Spleen (tissue), 11 donors: ENCODE results near the gene VIPR1. TPM values are rescaled to one million over a fixed set of nuclear protein-coding genes. Genes with fewer than 3 reads are reported as not detected.
A peak's percentile ranks its signal among the peaks of the same experiment; 100 is the strongest.

Source experiments
- DNase-seq: peaks from one replicate; pipeline ENCODE4 v3.0.0-alpha.2; 2020
- H3K27ac ChIP-seq, 8 donors: fragments of 200-600 bp; sonication (generic) in 7 of 8; 1 replicate in 4 of 8; 2 replicates in 4 of 8; pipeline versions ENCODE4 v1.5.0 to v1.8.0; 2016 to 2021; ENCODE audit warnings: inconsistent platforms in 4 of 8, mild to moderate bottlenecking in 4 of 8, moderate library complexity in 1 of 8
- H3K27me3 ChIP-seq, 7 donors: fragments of 200-600 bp; sonication (generic) in 6 of 7; replicated peaks in 1 of 7; 1 replicate in 4 of 7; 2 replicates in 3 of 7; pipeline versions ENCODE4 v1.5.0 to v1.8.0; 2016 to 2021; ENCODE audit warnings: inconsistent platforms in 3 of 7, mild to moderate bottlenecking in 1 of 7
- H3K36me3 ChIP-seq, 6 donors: fragments of 200-600 bp; sonication (generic) in 5 of 6; 1 replicate in 4 of 6; 2 replicates in 2 of 6; pipeline versions ENCODE4 v1.5.0 to v1.8.0; 2016 to 2021; ENCODE audit warnings: inconsistent platforms in 2 of 6
- H3K4me1 ChIP-seq, 6 donors: fragments of 200-600 bp; sonication (generic) in 5 of 6; 1 replicate in 3 of 6; 2 replicates in 3 of 6; pipeline versions ENCODE4 v1.5.0 to v1.8.0; 2016 to 2021; ENCODE audit warnings: inconsistent platforms in 3 of 6
- H3K4me3 ChIP-seq, 8 donors: fragments of 200-600 bp; sonication (generic) in 7 of 8; 1 replicate in 4 of 8; 2 replicates in 4 of 8; pipeline versions ENCODE4 v1.5.0 to v1.8.0; 2016 to 2021; ENCODE audit warnings: inconsistent platforms in 4 of 8, mild to moderate bottlenecking in 4 of 8, moderate library complexity in 2 of 8
- H3K9me3 ChIP-seq, 8 donors: fragments of 200-600 bp; sonication (generic) in 7 of 8; 1 replicate in 4 of 8; 2 replicates in 4 of 8; pipeline versions ENCODE4 v1.5.0 to v1.8.0; 2016 to 2021; ENCODE audit warnings: inconsistent platforms in 4 of 8
- POLR2A ChIP-seq, 3 donors: fragments of 450-650 bp; IDR thresholded peaks; one replicate each; pipeline ENCODE4 v1.5.1; 2017; ENCODE audit warnings: antibody characterized with exemption in 3 of 3, mild to moderate bottlenecking in 1 of 3
- POLR2AphosphoS5 ChIP-seq, 3 donors: sonication (generic); formaldehyde crosslinking; IDR thresholded peaks; one replicate each; pipeline ENCODE4 v1.5.1; 2017; ENCODE audit warnings: antibody characterized with exemption in 3 of 3
- WGBS, 5 donors: extraction: QIAGEN DNeasy Blood & Tissue Kit in 3 of 5; methylation state at CpG; one replicate each; pipeline versions ENCODE4 v1.1.5 to v1.1.7; 2013 to 2018; 5-methylcytosine and 5-hydroxymethylcytosine counted together
- intact Hi-C: fragments of 100-400 bp; cut with DNase I; formaldehyde crosslinking; loops from one replicate; pipeline ENCODE4 v1.15.0; 2023; ENCODE audit warnings: low total_unique reads
- polyA plus RNA-seq, 3 donors: library from polyadenylated mRNA; stranded (reverse); fragments of 200-250 nt; gene quantifications; one replicate each; pipeline ENCODE4 v1.2.1, GENCODE V29; 2013
- small RNA-seq, 4 donors: library from RNA; depleted of rRNA; stranded (forward); fragments of <200 nt; gene quantifications; one replicate each; pipeline ENCODE3, GENCODE V24; 2016
- total RNA-seq, 7 donors: library from RNA; depleted of rRNA in 3 of 7; stranded (reverse); fragments of >200 nt in 3 of 7; fragmentation: NEBNext Ultra II Directional in 4 of 7; extraction: Animal tissue kit (Norgen Biotek cat#: 25700) in 4 of 7; gene quantifications; one replicate each; pipeline versions ENCODE4 v1.1.0 to v1.2.1, GENCODE V29; 2016 to 2021
- TF ChIP-seq, protein P1 (sequence below), 11 experiments: fragments of 200-600 bp in 7 of 11; fragments of 450-650 bp in 4 of 11; sonication (generic) in 4 of 11; IDR thresholded peaks in 8 of 11; conservative IDR thresholded peaks in 3 of 11; 1 replicate in 7 of 11; 2 replicates in 4 of 11; pipeline versions ENCODE4 v1.4.0 to v1.8.0; 2016 to 2021; ENCODE audit warnings: antibody characterized with exemption in 11 of 11, inconsistent platforms in 4 of 11, mild to moderate bottlenecking in 1 of 11
- donor health status: healthy with polysubstance abuse.
- donor health status: DM: no; HTN: no; CAD: no; lungs with moderate emphysema.
- donor health status: DM: no; HTN: no; CAD: no.
- donor health status: Bipolar disorder and iron deficiency.
- donor health status: healthy.
- donor health status: DM: no; HTN: no; CAD: no.
- donor health status: DM: yes; HTN: yes; CAD: no.

The VIPR1 gene
- total and polyA plus RNA-seq, 10 donors: 2.0 to 16.3 (median 10.3) TPM

- Histone ChIP-seq H3K9me3 (no peaks in the 10 kb centered on the region), H3K27ac (peak overlapping the region; percentile 71 to 94 (median 89)), H3K36me3 (peaks cover 0 to 10% (median 0%) of the 10 kb centered on the region in 6 donors), H3K27me3 (no peaks in the 10 kb centered on the region), H3K4me1 (peaks cover 13 to 35% (median 28%) of the 10 kb centered on the region in 6 donors), H3K4me3 (peak overlapping the region; percentile 57 to 99 (median 85))
- no peak for DNase-seq
- WGBS, 5 donors: 0 to 2% (median 1%) methylated on average over 11 of the region's 11 CpGs
- intact Hi-C loops: no loop called here
- TF ChIP-seq, protein P1, sequence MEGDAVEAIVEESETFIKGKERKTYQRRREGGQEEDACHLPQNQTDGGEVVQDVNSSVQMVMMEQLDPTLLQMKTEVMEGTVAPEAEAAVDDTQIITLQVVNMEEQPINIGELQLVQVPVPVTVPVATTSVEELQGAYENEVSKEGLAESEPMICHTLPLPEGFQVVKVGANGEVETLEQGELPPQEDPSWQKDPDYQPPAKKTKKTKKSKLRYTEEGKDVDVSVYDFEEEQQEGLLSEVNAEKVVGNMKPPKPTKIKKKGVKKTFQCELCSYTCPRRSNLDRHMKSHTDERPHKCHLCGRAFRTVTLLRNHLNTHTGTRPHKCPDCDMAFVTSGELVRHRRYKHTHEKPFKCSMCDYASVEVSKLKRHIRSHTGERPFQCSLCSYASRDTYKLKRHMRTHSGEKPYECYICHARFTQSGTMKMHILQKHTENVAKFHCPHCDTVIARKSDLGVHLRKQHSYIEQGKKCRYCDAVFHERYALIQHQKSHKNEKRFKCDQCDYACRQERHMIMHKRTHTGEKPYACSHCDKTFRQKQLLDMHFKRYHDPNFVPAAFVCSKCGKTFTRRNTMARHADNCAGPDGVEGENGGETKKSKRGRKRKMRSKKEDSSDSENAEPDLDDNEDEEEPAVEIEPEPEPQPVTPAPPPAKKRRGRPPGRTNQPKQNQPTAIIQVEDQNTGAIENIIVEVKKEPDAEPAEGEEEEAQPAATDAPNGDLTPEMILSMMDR (IDR thresholded peaks at IDR 0.05 in 8 of 11, conservative IDR thresholded peaks at IDR 0.05 in 3 of 11): no peak
- TF ChIP-seq POLR2AphosphoS5 (IDR thresholded peaks at IDR 0.05) (no peak), POLR2A (IDR thresholded peaks at IDR 0.05) (no peak)
These were observed 78.9 kb downstream of the VIPR1 start for GRCh38 chr3:42581400-42581708.

DNA sequence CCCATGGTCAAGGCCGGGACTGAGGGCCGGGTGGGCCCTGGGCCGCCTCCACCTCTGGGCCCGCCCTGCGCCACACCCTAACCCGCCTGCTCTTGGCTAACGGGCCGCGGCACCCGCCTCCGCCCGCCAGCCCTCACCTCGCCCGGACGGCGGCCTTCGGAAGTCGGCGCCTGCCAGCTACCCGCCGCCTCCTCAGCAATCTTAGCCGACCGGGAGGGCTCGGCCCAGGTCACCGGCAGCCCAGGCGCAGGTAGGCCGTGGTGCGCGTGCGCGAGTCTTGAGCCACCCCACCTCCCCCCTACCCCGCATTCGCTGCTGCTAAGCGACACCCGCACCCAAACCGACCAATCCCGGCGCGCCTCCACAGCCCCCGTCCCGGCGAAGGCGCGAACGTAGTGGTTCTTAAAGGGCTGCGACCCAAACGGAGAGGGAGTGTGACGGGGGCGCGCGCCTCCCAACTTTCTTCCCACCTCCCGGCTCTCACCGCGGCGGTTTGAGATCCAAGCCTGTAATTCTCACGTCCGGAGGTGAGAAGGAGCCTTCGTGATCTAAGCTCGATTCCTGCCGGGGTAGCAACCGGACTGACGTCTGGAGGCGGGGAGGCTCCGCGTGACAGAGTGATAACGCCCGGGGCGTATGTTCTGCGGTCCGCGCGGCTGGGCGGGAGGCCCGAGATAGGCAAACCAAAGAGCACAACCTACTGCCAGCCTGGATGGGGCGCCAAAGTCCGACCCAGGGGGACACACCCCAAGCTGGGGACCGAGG is 79.4 kb downstream of the VIPR1 start, which contains the start of gene SEC22C:
SEC22C (minus strand) TSS at position 259 of the 765 bp plus-strand sequence. CDS start 12,921 bp downstream, outside the sequence.
- peak within 1 kb of the TSS; percentile 71 to 94 (median 89) for H3K27ac ChIP-seq
- H3K36me3 ChIP-seq: peaks cover 0 to 10% (median 0%) of the 10 kb centered on the region in 6 donors
- H3K4me1 ChIP-seq: peaks cover 13 to 35% (median 28%) of the 10 kb centered on the region in 6 donors
- TF ChIP-seq POLR2AphosphoS5 (IDR thresholded peaks at IDR 0.05): peak; percentile 91 to 97 (median 91)
- TF ChIP-seq, protein P1 (IDR thresholded peaks at IDR 0.05 in 8 of 11, conservative IDR thresholded peaks at IDR 0.05 in 3 of 11): peak in 8 of 11 experiments; percentile 23 to 54 (median 39)
- TF ChIP-seq POLR2A (IDR thresholded peaks at IDR 0.05): peak in 2 of 3 donors; percentile 28 to 86
- intact Hi-C loops: no loop called here
- no peaks in the 10 kb centered on the region for H3K9me3 ChIP-seq
- WGBS, 5 donors: 0% methylated on average over 62 to 77 of the region's 77 CpGs
- peak; percentile 98 for DNase-seq
- H3K4me3 ChIP-seq: peak within 1 kb of the TSS; percentile 57 to 99 (median 85)
- no peaks in the 10 kb centered on the region for H3K27me3 ChIP-seq

DNA sequence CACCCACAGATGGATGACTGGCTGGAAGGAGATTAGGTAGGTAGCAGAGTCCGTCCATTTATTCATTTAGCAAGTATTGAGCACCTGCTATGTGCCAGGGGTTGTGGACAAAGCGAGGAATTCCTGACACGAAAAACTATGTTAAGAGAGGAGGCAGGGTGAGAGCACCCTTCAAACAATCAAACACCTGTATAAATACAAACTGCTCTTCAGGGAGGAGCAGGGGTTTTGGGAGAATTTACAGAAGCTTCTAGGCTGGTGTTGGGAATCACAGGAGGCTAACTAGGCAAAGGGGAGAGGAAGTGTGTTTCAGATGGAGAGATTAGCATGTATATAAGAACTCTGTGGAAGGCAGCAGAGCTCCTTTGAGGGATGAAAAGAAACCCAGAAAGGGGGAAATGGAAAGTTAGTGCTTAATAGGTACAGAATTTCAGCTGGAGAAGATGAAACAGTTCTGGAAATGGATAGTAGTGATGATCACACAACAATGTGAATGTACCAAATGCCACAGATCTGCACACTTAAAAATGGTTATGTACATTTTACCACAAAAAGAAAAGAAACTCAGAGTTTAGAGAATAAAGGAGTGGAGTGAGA is 80.1 kb downstream of the VIPR1 start:
- peak overlapping the region; percentile 57 to 99 (median 85) for H3K4me3 ChIP-seq
- H3K4me1 ChIP-seq: peaks cover 13 to 35% (median 28%) of the 10 kb centered on the region in 6 donors
- peaks cover 0 to 10% (median 0%) of the 10 kb centered on the region in 6 donors for H3K36me3 ChIP-seq
- H3K27ac ChIP-seq: peak overlapping the region; percentile 71 to 94 (median 89)
- no peaks in the 10 kb centered on the region for H3K9me3 ChIP-seq
- no peak for DNase-seq
- no peaks in the 10 kb centered on the region for H3K27me3 ChIP-seq
- intact Hi-C loops: no loop called here
- no peak for TF ChIP-seq POLR2A (IDR thresholded peaks at IDR 0.05)
- no peak for TF ChIP-seq POLR2AphosphoS5 (IDR thresholded peaks at IDR 0.05)
- TF ChIP-seq, protein P1 (IDR thresholded peaks at IDR 0.05 in 8 of 11, conservative IDR thresholded peaks at IDR 0.05 in 3 of 11): peak in 1 of 11 experiments; percentile 0
- 0 to 4% (median 0%) methylated on average over 3 of the region's 3 CpGs for WGBS, 5 donors

Small RNA genes within 50 kb of the gene (small RNA-seq; reads per million reads assigned to genes)
- gene AC092047.1: 0 reads per million in 4 donors

Other genes starting within 250 kb of the VIPR1 start
- not detected for gene CCK, start 236.5 kb upstream of the VIPR1 start, total RNA-seq
- not detected for gene CCK, start 236.5 kb upstream of the VIPR1 start, polyA plus RNA-seq
- not detected for gene LYZL4, start 92.0 kb upstream of the VIPR1 start, total RNA-seq
- under 1 TPM in 2 of 3 donors, not detected in 1; 0.45 to 0.76 TPM for gene LYZL4, start 92.0 kb upstream of the VIPR1 start, polyA plus RNA-seq
- 10 to 100 TPM; 28.9 to 58.2 (median 40.8) TPM for gene SEC22C, start 79.3 kb downstream of the VIPR1 start, total RNA-seq
- 10 to 100 TPM; 13.5 to 19.9 (median 17.2) TPM for gene SEC22C, start 79.3 kb downstream of the VIPR1 start, polyA plus RNA-seq
- 10 to 100 TPM; 23.1 to 42.6 (median 27.1) TPM for gene SS18L2, start 88.2 kb downstream of the VIPR1 start, total RNA-seq
- gene SS18L2, start 88.2 kb downstream of the VIPR1 start, polyA plus RNA-seq: 10 to 100 TPM; 81.9 to 86.6 (median 84.5) TPM
- 100 to 1,000 TPM in 6 of 7 donors, 10 to 100 TPM in 1; 99.2 to 258 (median 159) TPM for gene NKTR, start 98.0 kb downstream of the VIPR1 start, total RNA-seq
- 10 to 100 TPM; 19.9 to 35.8 (median 30.9) TPM for gene NKTR, start 98.0 kb downstream of the VIPR1 start, polyA plus RNA-seq
- 10 to 100 TPM in 6 of 7 donors, 1 to 10 TPM in 1; 9.9 to 22.2 (median 16.3) TPM for gene ZBTB47, start 151.1 kb downstream of the VIPR1 start, total RNA-seq
- 1 to 10 TPM; 2.1 to 5.0 (median 2.5) TPM for gene ZBTB47, start 151.1 kb downstream of the VIPR1 start, polyA plus RNA-seq
- gene KLHL40, start 182.9 kb downstream of the VIPR1 start, total RNA-seq: not detected
- under 1 TPM in 2 of 3 donors, not detected in 1; 0.03 to 0.17 TPM for gene KLHL40, start 182.9 kb downstream of the VIPR1 start, polyA plus RNA-seq
- gene HHATL, start 200.2 kb downstream of the VIPR1 start, total RNA-seq: not detected
- under 1 TPM in 2 of 3 donors, not detected in 1; 0.13 to 0.42 TPM for gene HHATL, start 200.2 kb downstream of the VIPR1 start, polyA plus RNA-seq